H1 (cell line): ENCODE results near the gene SANBR. TPM values are rescaled to one million over a fixed set of nuclear protein-coding genes. Genes with fewer than 3 reads are reported as not detected.

Experiments used
- CTCF ChIA-PET: fragments of 300-600 bp; sonication (Branson Sonifier 250); formaldehyde crosslinking; loops from one replicate; lab custom pipeline; 2021; ENCODE audit not compliant: partially characterized antibody; lab: Charles Lee
- POLR2A ChIA-PET: fragments of 300-600 bp; sonication (Branson Sonifier 250); formaldehyde crosslinking; loops from one replicate; lab custom pipeline; 2021; ENCODE audit warnings: inconsistent platforms; ENCODE audit not compliant: partially characterized antibody; lab: Charles Lee
- DNase-seq, 2 experiments: peaks; one replicate each; pipeline versions ENCODE4 v3.0.0 to v3.0.0-alpha.2; 2010 to 2022; ENCODE audit warnings: low spot score in 2 of 2, low read depth in 1 of 2, mixed read lengths in 1 of 2
- FAIRE-seq: peaks from 2 replicates; lab custom pipeline; 2011; peaks lifted over from hg19 to GRCh38; lab: Jason Lieb, UNC
- H2AFZ ChIP-seq: 2 replicates; pipeline ENCODE4 v1.8.1; 2012; ENCODE audit warnings: low read length, inconsistent platforms
- H2AK5ac ChIP-seq: 2 replicates; pipeline ENCODE4 v1.6.1; 2013; ENCODE audit warnings: low read depth, low read length
- H2BK120ac ChIP-seq: replicated peaks from 2 replicates; pipeline ENCODE3; 2013; ENCODE audit warnings: low read depth, low read length, inconsistent platforms
- H2BK12ac ChIP-seq: 2 replicates; pipeline ENCODE4 v1.6.1; 2013; ENCODE audit warnings: low read depth, low read length
- H2BK15ac ChIP-seq: 2 replicates; pipeline ENCODE4 v1.6.1; 2013; ENCODE audit warnings: low read length
- H2BK20ac ChIP-seq: 2 replicates; pipeline ENCODE4 v1.6.1; 2013; ENCODE audit warnings: low read length
- H2BK5ac ChIP-seq: 2 replicates; pipeline ENCODE4 v1.6.1; 2013; ENCODE audit warnings: low read depth, low read length
- H3K14ac ChIP-seq: 2 replicates; pipeline ENCODE4 v1.6.1; 2013; ENCODE audit warnings: inconsistent platforms; ENCODE audit not compliant: insufficient read length
- H3K18ac ChIP-seq: 2 replicates; pipeline ENCODE4 v1.6.1; 2013; ENCODE audit warnings: low read length; ENCODE audit errors: extremely low read depth
- H3K23ac ChIP-seq: 2 replicates; pipeline ENCODE4 v1.6.1; 2013; ENCODE audit warnings: inconsistent platforms; ENCODE audit not compliant: insufficient read length
- H3K23me2 ChIP-seq: 2 replicates; pipeline ENCODE4 v1.6.1; 2013; ENCODE audit warnings: low read depth, low read length
- H3K27ac ChIP-seq: 2 replicates; pipeline ENCODE4 v1.6.1; 2011; ENCODE audit warnings: low read depth, low read length, inconsistent platforms
- H3K27me3 ChIP-seq, 4 experiments: replicated peaks in 1 of 4; 1 replicate in 1 of 4; 2 replicates in 3 of 4; pipeline versions ENCODE4 v1.6.1 to v1.8.1; 2011 to 2013; ENCODE audit warnings: low read length in 3 of 4, mild to moderate bottlenecking in 3 of 4, inconsistent platforms in 2 of 4, mixed read lengths in 2 of 4, moderate library complexity in 1 of 4; ENCODE audit not compliant: control insufficient read depth in 3 of 4, insufficient read depth in 3 of 4; ENCODE audit errors: extremely low read depth in 1 of 4
- H3K36me3 ChIP-seq, 4 experiments: 2 replicates each; pipeline versions ENCODE4 v1.6.1 to v1.8.1; 2011 to 2013; ENCODE audit warnings: mild to moderate bottlenecking in 4 of 4, low read length in 3 of 4, moderate library complexity in 2 of 4, control low read depth in 1 of 4, inconsistent platforms in 1 of 4; ENCODE audit not compliant: insufficient read depth in 4 of 4, control insufficient read depth in 2 of 4
- H3K4ac ChIP-seq: replicated peaks from 2 replicates; pipeline ENCODE3; 2013; ENCODE audit warnings: low read length, low read depth, mixed read lengths, inconsistent platforms; ENCODE audit not compliant: insufficient read length
- H3K4me1 ChIP-seq, 4 experiments: replicated peaks in 1 of 4; 1 replicate in 1 of 4; 2 replicates in 3 of 4; pipeline versions ENCODE4 v1.6.1 to v1.8.1; 2011 to 2013; ENCODE audit warnings: low read length in 3 of 4, inconsistent platforms in 2 of 4, mixed read lengths in 1 of 4; ENCODE audit not compliant: insufficient read depth in 4 of 4, control insufficient read depth in 3 of 4
- H3K4me2 ChIP-seq, 2 experiments: 2 replicates each; pipeline versions ENCODE4 v1.6.1 to v1.8.1; 2011 to 2013; ENCODE audit warnings: low read depth in 2 of 2, low read length in 2 of 2, control low read depth in 1 of 2, inconsistent platforms in 1 of 2, mild to moderate bottlenecking in 1 of 2; ENCODE audit not compliant: insufficient read depth in 1 of 2
- H3K4me3 ChIP-seq, 4 experiments: fragments of 200-600, 300-600 bp in 1 of 4; sonication (generic), shearing (Covaris generic), sonication (Bioruptor Twin) in 1 of 4; 2 replicates each; pipeline versions ENCODE4 v1.5.1 to v1.8.1; 2011 to 2016; ENCODE audit warnings: low read length in 4 of 4, low read depth in 3 of 4, control low read depth in 2 of 4, inconsistent platforms in 2 of 4, mild to moderate bottlenecking in 2 of 4, mixed read lengths in 1 of 4, moderate library complexity in 1 of 4; ENCODE audit not compliant: insufficient read depth in 2 of 4; ENCODE audit errors: extremely low read depth in 1 of 4
- H3K56ac ChIP-seq: replicated peaks from 2 replicates; pipeline ENCODE3; 2013; ENCODE audit warnings: low read depth, mild to moderate bottlenecking, mixed read lengths, low read length, inconsistent platforms; ENCODE audit not compliant: insufficient read length
- H3K79me1 ChIP-seq: 2 replicates; pipeline ENCODE4 v1.6.1; 2013; ENCODE audit warnings: low read depth, low read length, control low read depth
- H3K79me2 ChIP-seq, 2 experiments: 2 replicates each; pipeline versions ENCODE4 v1.6.1 to v1.8.1; 2012 to 2013; ENCODE audit warnings: low read length in 2 of 2, mild to moderate bottlenecking in 2 of 2, inconsistent platforms in 1 of 2; ENCODE audit not compliant: insufficient read depth in 2 of 2, control insufficient read depth in 1 of 2
- H3K9ac ChIP-seq, 4 experiments: replicated peaks in 1 of 4; 1 replicate in 1 of 4; 2 replicates in 3 of 4; pipeline versions ENCODE4 v1.6.1 to v1.8.1; 2011 to 2013; ENCODE audit warnings: low read depth in 3 of 4, low read length in 3 of 4, control low read depth in 2 of 4, mild to moderate bottlenecking in 2 of 4, moderate library complexity in 2 of 4, inconsistent platforms in 1 of 4; ENCODE audit errors: extremely low read depth in 1 of 4
- H3K9me3 ChIP-seq, 2 experiments: 2 replicates each; pipeline versions ENCODE4 v1.6.1 to v1.8.1; 2012 to 2013; ENCODE audit warnings: mild to moderate bottlenecking in 2 of 2, moderate library complexity in 2 of 2, control low read depth in 1 of 2, inconsistent platforms in 1 of 2, low read depth in 1 of 2, low read length in 1 of 2, mixed read lengths in 1 of 2; ENCODE audit not compliant: insufficient read depth in 2 of 2
- H4K20me1 ChIP-seq, 2 experiments: replicated peaks in 1 of 2; 2 replicates each; pipeline versions ENCODE3 to v1.8.1; 2011 to 2013; ENCODE audit warnings: inconsistent platforms in 2 of 2, low read length in 2 of 2, mild to moderate bottlenecking in 1 of 2; ENCODE audit not compliant: insufficient read depth in 2 of 2, control insufficient read depth in 1 of 2
- H4K5ac ChIP-seq: 2 replicates; pipeline ENCODE4 v1.6.1; 2013; ENCODE audit warnings: low read length, low read depth, mixed read lengths, inconsistent platforms; ENCODE audit not compliant: insufficient read length
- H4K8ac ChIP-seq: 2 replicates; pipeline ENCODE4 v1.8.0; 2013; ENCODE audit warnings: mild to moderate bottlenecking, moderate library complexity, low read length, inconsistent platforms; ENCODE audit not compliant: insufficient read depth; ENCODE audit errors: extremely low read depth
- H4K91ac ChIP-seq: replicated peaks from 2 replicates; pipeline ENCODE3; 2013; ENCODE audit warnings: low read length, mixed read lengths, inconsistent platforms; ENCODE audit not compliant: insufficient read length
- CREB1 ChIP-seq: IDR thresholded peaks from 2 replicates; pipeline ENCODE4 v1.6.1; 2012; ENCODE audit warnings: inconsistent platforms
- HDAC6 ChIP-seq: IDR thresholded peaks from one replicate; pipeline ENCODE4 v1.7.1; 2012; ENCODE audit warnings: low read depth, mild to moderate bottlenecking, inconsistent platforms, low read length, moderate library complexity
- KDM1A ChIP-seq: fragments of 200-600, 300-600 bp; sonication (generic); IDR thresholded peaks from 2 replicates; pipeline ENCODE4 v1.7.1; 2016; ENCODE audit warnings: mild to moderate bottlenecking, low read length, borderline replicate concordance
- KDM4A ChIP-seq: IDR thresholded peaks from one replicate; pipeline ENCODE4 v1.7.1; 2012; ENCODE audit warnings: low read depth, mild to moderate bottlenecking, moderate library complexity, low read length, inconsistent platforms; ENCODE audit not compliant: severe bottlenecking
- POLR2A ChIP-seq, 2 experiments: IDR thresholded peaks; 1 replicate in 1 of 2; 2 replicates in 1 of 2; pipeline ENCODE4 v1.6.1; 2011; ENCODE audit warnings: low read depth in 2 of 2, low read length in 2 of 2, mild to moderate bottlenecking in 2 of 2; ENCODE audit errors: control extremely low read depth in 1 of 2
- POLR2AphosphoS5 ChIP-seq: IDR thresholded peaks from 2 replicates; pipeline ENCODE4 v1.6.1; 2011; ENCODE audit warnings: low read depth, low read length
- POU5F1 ChIP-seq: IDR thresholded peaks from 2 replicates; pipeline ENCODE4 v1.6.1; 2011; ENCODE audit warnings: low read depth, mild to moderate bottlenecking, low read length, moderate library complexity
- SIN3A ChIP-seq, 2 experiments: IDR thresholded peaks in 1 of 2; conservative IDR thresholded peaks in 1 of 2; 2 replicates each; pipeline ENCODE4 v1.6.1; 2011 to 2012; ENCODE audit warnings: low read length in 2 of 2, improper control_type of control experiment in 1 of 2, low read depth in 1 of 2, mild to moderate bottlenecking in 1 of 2
- SIRT6 ChIP-seq: IDR thresholded peaks from one replicate; pipeline ENCODE4 v1.7.1; 2012; ENCODE audit warnings: low read length, inconsistent platforms
- TEAD4 ChIP-seq: IDR thresholded peaks from 2 replicates; pipeline ENCODE4 v1.6.1; 2012; ENCODE audit warnings: low read depth, low read length, inconsistent platforms, mixed read lengths
- USF2 ChIP-seq: IDR thresholded peaks from 2 replicates; pipeline ENCODE4 v1.6.1; 2011; ENCODE audit warnings: low read length, improper control_type of control experiment
- ZNF274 ChIP-seq: IDR thresholded peaks from 2 replicates; pipeline ENCODE4 v1.7.0; 2012; ENCODE audit warnings: low read length, borderline replicate concordance; ENCODE audit errors: extremely low read depth
- WGBS, 2 experiments: shearing (Covaris generic) in 1 of 2; methylation state at CpG; one replicate each; pipeline versions ENCODE4 v1.1.6 to v1.1.7; 2013 to 2015; ENCODE audit warnings: low lambda C conversion rate in 2 of 2, mixed read lengths in 2 of 2, inconsistent platforms in 1 of 2, low coverage in 1 of 2, missing lambda C conversion rate in 1 of 2; ENCODE audit not compliant: insufficient replicate concordance in 2 of 2, insufficient coverage in 1 of 2, insufficient read length in 1 of 2; ENCODE audit errors: extremely low coverage in 1 of 2, missing lambda C conversion rate in 1 of 2; 5-methylcytosine and 5-hydroxymethylcytosine counted together
- polyA plus RNA-seq, 7 experiments: library from polyadenylated mRNA; depleted of rRNA in 3 of 7; stranded (reverse) in 5 of 7; unstranded in 2 of 7; fragments of >200 nt in 5 of 7; fragments of 200-250 nt in 2 of 7; gene quantifications; 1 replicate in 5 of 7; 2 replicates in 1 of 7; 4 replicates in 1 of 7; pipeline versions ENCODE4 v1.2.1 to v1.2.3, GENCODE V29; 2011 to 2013; ENCODE audit warnings: missing spikeins in 2 of 7, mixed read lengths in 2 of 7
- total RNA-seq: library from RNA; stranded (reverse); fragmentation: NEBNext Ultra II Directional; extraction: Animal tissue kit (Norgen Biotek cat#: 25700); gene quantifications from 2 replicates; pipeline ENCODE4 v1.2.1, GENCODE V29; 2021

The SANBR gene
- total and polyA plus RNA-seq, 2 of the 8 experiments (the other 6 are each of a cell fraction or from before 2014, with no cell fraction given): 3.4 to 12.1 TPM

GRCh38 chr2:61074100-61074499 lies 8.4 kb downstream of the SANBR start:
- FAIRE-seq: no peak
- H3K79me1 ChIP-seq: no peaks in the 10 kb centered on the region
- TF ChIP-seq USF2 (no peak), KDM4A (no peak), SIN3A (conservative IDR thresholded peaks at IDR 0.05 in 1 of 2, IDR thresholded peaks at IDR 0.05 in 1 of 2; ENCODE audit: low read depth in 1 of 2, low read length in 2 of 2) (no peak), TEAD4 (no peak), ZNF274 (no peak), HDAC6 (no peak), KDM1A (no peak), POLR2A (IDR thresholded peaks at IDR 0.05; ENCODE audit: control extremely low read depth in 1 of 2, low read depth in 2 of 2, low read length in 2 of 2) (no peak), POU5F1 (no peak), CREB1 (no peak), POLR2AphosphoS5 (no peak), SIRT6 (no peak)

More at GRCh38 chr2:61074100-61074499, 8.4 kb downstream of the SANBR start:
- H3K23ac ChIP-seq: no peak overlapping the region
- DNase-seq: no peak
- no peak overlapping the region for H3K14ac ChIP-seq
- no peaks in the 10 kb centered on the region for H3K4me1 ChIP-seq
- no peaks in the 10 kb centered on the region for H4K20me1 ChIP-seq
- H3K27me3 ChIP-seq: no peaks in the 10 kb centered on the region
- H2BK12ac ChIP-seq: no peak overlapping the region
- no peak overlapping the region for H3K4ac ChIP-seq
- H2BK20ac ChIP-seq: no peak overlapping the region
- no peak overlapping the region for H2AFZ ChIP-seq
- peaks cover 0 to 32% (median 5%) of the 10 kb centered on the region in 4 experiments; a peak in 6 of 8 replicates for H3K36me3 ChIP-seq
- H2AK5ac ChIP-seq: no peak overlapping the region
- H3K27ac ChIP-seq: no peak overlapping the region
- no peak overlapping the region for H3K56ac ChIP-seq
- no peak overlapping the region for H4K5ac ChIP-seq
- POLR2A ChIA-PET: no interaction called here
- no peaks in the 10 kb centered on the region for H3K9me3 ChIP-seq
- 94% methylated on average over 1 of the region's 1 CpG; no CpG with 5 or more reads in 1 of the 2 experiments for WGBS, 2 experiments
- H3K23me2 ChIP-seq: no peaks in the 10 kb centered on the region
- H3K18ac ChIP-seq: no peak overlapping the region
- H4K8ac ChIP-seq: no peak overlapping the region
- CTCF ChIA-PET: no interaction called here
- no peak overlapping the region for H2BK5ac ChIP-seq
- H3K9ac ChIP-seq: no peak overlapping the region
- H3K4me2 ChIP-seq: no peak overlapping the region
- no peak overlapping the region for H4K91ac ChIP-seq
- H2BK15ac ChIP-seq: no peak overlapping the region
- no peak overlapping the region for H2BK120ac ChIP-seq
- H3K4me3 ChIP-seq: no peak overlapping the region
- no peaks in the 10 kb centered on the region for H3K79me2 ChIP-seq
